AG08396 (cell line): Measurements from ENCODE around the gene DMTF1.
"Not testable (repeated sequence)": the region's sequence is repeated elsewhere in the genome, so short reads cannot be mapped to it uniquely, and the experiment has no call there.

Experiments used
- DNase-seq: peaks from one replicate; pipeline ENCODE4 v3.0.0; 2012; ENCODE audit warnings: low spot score, mixed read lengths

DMTF1 gene

GRCh38 chr7:87199700-87200450 lies 47.6 kb downstream of the DMTF1 start:
- DNase-seq, result no peak

DNA sequence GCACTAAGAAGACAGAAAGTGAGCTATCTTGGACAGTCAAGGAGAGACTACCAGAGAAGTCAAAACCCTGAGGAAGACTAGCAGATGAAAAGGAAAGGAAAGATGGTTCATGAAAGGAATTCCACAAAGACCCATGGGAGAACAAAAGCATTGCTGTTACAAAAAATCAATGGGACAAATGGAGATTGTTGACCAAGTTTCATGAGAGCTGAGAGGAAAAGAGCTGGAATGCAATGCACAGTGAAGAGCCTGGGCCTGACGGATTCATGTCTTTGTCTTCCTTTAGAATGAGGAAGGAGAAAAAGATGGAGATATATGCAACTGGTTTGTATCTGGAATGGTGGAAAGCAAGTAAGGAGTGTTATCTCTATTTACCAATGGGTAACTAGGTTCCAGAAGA lies 50.0 kb downstream of the DMTF1 start:
- no peak for DNase-seq

GRCh38 chr7:87202705-87203104 lies 50.5 kb downstream of the DMTF1 start:
- no peak for DNase-seq

DNA sequence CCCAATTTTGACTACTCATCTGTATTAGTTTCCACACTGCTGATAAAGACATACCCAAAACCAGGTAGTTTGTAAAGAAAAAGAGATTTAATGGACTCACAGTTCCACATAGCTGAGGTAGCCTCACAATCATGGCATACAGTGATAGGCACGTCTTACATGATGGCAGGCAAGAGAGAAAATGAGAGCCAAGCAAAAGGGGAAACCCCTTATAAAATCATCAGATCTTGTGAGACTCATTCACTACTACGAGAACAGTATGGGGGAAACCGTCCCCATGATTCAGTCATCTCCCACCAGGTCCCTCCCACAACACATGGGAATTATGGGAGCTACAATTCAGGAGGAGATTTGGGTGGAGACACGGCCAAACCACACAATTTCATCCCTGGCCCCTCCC lies 51.7 kb downstream of the DMTF1 start:
- not testable (repeated sequence) for DNase-seq

- DNase-seq, result no peak
Measured at GRCh38 chr7:87204933-87205332, 52.7 kb downstream of the DMTF1 start.

DNA sequence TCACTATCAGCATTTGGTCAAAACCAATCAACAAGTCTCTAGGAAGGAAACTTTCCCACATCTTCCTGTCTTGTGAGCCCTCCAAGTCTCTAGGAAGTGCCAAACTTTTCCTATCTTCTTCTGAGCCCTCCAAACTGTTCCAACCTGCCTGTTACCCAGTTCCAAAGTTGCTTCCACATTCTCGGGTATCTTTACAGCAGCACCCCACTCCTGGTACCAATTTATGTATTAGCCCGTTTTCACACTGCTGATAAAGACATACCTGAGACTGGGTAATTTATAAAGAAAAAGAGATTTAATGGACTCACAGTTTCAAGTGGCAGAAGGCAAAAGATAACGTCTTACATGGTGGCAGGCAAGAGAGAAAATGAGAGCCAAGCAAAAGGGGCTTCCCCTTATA lies 53.4 kb downstream of the DMTF1 start:
- not testable (repeated sequence) for DNase-seq

DNA sequence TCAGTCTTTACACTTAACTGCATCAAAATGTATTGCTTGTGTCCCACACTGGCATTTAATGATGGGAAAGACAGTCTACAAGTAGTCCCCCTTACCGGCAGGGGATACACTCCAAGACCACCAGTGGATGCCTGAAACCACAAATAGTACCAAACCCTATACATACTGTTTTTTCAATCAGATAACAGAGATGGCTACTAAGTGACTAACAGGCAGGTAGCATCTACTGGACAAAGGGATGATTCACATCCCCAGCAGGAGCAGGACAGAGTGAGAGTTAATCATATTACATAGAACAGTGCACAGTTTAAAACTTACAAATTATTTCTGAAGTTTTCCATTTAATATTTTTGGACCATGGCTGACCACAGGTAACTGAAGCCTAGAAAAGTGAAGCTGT lies 54.1 kb downstream of the DMTF1 start:
- no peak for DNase-seq

DNA sequence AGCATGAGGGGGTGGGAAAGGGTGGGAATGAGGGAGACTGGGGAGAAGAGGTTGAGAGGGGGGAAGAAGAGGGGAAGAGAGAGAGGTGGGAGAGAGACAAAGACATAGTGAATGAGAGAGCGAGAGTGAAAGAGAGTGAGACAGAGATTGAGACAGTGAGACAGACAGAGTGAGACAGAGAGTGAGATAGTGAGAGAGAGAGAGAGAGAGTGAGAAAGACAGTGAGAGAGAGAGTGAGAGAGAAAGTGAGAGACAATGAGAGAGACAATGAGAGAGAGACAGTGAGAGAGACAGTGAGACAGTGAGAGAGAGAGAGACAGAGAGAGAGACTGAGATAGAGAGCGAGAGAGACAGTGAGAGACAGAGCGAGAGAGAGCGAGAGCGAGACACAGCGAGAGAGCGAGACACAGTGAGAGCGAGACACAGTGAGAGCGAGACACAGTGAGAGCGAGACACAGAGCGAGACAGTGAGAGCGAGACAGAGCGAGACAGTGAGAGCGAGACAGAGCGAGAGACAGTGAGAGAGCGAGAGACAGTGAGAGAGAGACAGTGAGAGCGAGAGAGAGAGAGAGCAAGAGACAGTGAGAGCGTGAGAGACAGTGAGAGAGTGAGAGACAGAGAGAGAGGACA lies 57.2 kb downstream of the DMTF1 start:
- no peak for DNase-seq

DNA sequence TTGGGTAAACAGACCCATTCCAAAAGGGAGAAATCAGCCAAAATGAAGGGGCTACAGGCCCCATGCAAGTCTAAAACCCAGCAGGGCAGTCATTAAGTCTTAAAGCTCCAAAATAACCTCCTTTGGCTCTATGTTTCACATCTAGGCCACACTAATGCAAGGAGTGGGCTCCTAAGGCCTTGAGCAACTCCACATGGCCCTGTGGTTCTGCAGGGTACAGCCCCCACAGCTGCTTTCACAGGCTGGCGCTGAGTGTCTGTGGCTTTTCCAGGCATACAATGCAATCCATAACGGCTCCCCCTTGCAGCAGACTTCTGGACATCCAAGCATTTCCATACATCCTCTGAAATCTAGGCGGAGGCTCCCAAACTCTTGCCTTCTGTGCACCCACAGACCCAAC lies 58.3 kb downstream of the DMTF1 start:
- no peak for DNase-seq

DNA sequence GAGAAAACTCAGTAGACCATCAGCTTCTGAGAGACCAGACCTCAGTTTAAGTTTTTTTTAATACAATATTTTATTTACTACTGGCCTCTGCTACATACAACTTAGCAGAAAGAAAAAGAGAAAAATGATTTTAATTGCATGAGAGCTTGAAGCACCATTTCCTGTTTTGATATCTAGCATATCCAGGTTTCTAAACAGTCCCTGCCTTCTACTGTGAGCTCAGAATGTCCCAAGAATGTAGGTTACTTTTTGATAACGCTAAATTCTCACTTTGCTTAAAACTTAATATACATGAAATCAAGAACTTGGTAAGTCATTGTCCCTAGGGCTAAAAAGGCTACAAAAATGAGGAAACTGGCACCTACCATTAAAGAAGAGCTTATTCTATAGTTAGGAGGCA lies 60.2 kb downstream of the DMTF1 start:
- no peak for DNase-seq

DNA sequence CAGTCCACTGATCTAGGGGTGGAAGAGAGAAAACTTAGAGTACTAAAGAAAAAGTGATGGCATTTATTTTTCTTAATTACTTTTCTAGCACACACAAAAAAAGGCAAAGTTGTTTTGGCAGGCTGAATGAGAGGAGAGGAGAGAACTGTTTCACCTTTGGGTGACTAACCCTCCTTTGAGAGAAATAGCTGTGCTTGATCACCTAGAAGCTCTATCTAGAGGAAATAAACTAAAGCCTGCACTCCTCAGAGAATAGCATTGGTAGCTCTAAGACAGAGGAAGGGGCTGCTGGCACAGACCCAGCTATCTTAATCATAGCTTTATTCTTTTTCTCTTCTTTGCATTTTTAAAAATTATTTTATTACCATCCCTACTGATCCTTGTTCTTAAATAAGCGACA lies 61.0 kb downstream of the DMTF1 start:
- no peak for DNase-seq

GRCh38 chr7:87213811-87214210 lies 61.6 kb downstream of the DMTF1 start:
- no peak for DNase-seq

- DNase-seq, result no peak
Measured at GRCh38 chr7:87215046-87215445, 62.8 kb downstream of the DMTF1 start.

GRCh38 chr7:87216701-87217508 lies 64.7 kb downstream of the DMTF1 start:
- no peak for DNase-seq

DNA sequence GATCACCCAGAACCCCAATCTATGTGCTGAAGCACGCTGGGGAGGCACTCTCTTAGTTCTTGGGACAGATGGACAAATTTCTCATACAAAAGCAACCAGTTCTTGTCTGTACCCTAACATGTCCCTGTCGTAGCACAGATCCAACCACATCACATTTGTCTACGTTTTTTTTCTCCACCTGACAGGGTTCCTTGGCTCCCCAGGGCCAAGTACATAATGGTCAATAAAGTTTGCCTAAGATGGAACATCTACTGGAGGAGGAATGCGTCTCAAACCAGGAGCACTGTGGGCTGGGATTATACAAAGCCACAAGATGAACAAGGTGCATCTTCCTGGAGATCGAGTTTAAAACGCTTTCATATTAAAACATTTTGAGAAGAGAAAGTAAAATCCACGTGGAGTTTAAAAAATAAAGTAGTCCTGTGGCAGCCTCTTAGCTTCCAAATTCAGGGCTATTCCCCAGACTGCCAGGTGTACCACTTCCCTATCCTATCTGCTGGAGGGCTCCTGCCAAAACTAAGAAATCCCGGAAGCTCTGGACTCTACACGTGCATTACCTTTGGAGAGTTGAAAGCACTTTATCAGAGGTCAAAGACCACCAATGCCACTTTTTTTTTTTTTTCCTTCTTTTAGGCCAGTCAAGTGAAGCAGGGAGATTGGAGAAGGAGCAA lies 65.9 kb downstream of the DMTF1 start:
- no peak for DNase-seq

- peak; percentile 53 for DNase-seq
Measured at GRCh38 chr7:87218796-87219544, 66.7 kb downstream of the DMTF1 start.

DNA sequence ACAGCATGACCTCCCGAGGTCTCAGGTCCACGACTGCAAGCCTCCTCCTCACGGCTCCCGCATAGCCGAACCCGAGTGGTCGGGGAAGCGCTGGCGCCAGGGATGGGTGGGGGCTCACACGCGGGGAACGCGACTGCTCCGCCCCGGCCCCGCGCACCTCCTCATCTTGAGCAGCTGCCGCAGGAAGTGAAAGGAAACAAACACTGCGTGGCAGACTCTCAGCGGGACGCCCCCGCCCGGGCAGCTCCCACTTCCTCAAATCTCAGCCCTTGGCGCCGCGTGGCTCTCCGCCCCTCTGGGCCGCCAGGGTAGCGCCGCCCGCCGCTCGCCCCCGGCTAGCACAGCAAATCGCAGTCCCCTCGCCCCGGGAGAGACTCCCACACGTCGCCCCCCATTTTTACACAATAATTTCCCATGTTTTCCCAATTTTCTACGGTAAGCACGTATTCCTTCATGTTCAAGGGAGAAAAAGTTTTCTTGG lies 67.3 kb downstream of the DMTF1 start, which contains the start of gene TMEM243:
Gene TMEM243, minus strand, starts transcription at position 188 of the 481 bp plus-strand sequence. CDS start 229 bp downstream, outside the sequence.
- DNase-seq, result peak; percentile 81

- peak; percentile 90 for DNase-seq
Measured at GRCh38 chr7:87220026-87220733, 67.9 kb downstream of the DMTF1 start.

DNA sequence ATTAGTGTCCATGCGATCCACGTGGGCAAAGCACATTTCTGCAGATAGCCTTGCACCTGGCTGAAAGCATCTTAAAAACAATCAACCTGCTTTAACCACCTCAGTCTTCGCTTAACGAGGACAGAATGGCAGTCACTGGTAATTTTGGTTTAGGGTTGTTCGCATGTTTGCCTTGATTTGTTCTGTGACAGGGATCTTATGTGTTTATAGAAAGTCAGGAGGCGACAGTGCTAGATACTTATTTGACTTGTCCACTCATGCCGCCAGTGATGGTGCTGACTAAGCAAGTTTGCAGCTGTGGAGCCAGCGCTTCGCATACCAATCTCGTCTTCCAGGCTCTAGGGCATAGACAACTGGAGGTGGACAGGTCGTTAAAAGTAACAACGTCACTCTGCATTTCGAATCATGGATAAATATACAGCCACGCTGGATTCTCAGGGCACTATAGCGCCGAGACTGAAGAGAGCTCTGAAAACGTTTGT lies 68.5 kb downstream of the DMTF1 start:
- peak; percentile 30 for DNase-seq

GRCh38 chr7:87223666-87224065 lies 71.4 kb downstream of the DMTF1 start:
- DNase-seq, result peak; percentile 24

DNA sequence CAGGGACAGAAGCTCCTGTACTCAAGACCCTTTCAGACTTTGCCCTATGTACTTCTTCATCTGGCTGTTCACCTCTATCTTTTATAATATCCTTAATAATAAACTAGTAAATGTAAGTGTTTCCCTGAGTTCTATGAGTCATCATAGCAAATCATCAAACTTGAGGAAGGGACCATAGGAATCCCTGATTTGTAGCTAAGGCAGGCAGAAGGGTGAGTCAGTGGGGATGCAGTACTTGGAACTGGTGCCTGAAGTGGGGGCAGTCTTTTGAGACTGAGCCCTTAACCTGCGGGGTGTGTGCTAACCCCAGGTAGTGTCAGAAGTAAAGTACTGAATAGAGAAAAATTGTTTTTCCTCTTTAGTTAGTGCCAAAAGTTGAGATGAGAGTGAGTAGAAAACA lies 73.4 kb downstream of the DMTF1 start:
- peak; percentile 29 for DNase-seq
